GM19467 (cell line): Measurements from ENCODE around the gene CACFD1.

ENCODE experiments used
- ATAC-seq: cut with Tn5 transposase; IDR thresholded peaks from one replicate; pipeline ENCODE4 v1.9.1; 2021; ENCODE audit warnings: mild to moderate bottlenecking, moderate library complexity; ENCODE audit not compliant: unreplicated experiment

The CACFD1 gene

GRCh38 chr9:133459476-133460404, at the start of gene CACFD1:
Gene CACFD1, plus strand, starts transcription at chr9:133459978. Its CDS starts 89 bp downstream, at chr9:133460067.
- ATAC-seq: peak; percentile 69

DNA sequence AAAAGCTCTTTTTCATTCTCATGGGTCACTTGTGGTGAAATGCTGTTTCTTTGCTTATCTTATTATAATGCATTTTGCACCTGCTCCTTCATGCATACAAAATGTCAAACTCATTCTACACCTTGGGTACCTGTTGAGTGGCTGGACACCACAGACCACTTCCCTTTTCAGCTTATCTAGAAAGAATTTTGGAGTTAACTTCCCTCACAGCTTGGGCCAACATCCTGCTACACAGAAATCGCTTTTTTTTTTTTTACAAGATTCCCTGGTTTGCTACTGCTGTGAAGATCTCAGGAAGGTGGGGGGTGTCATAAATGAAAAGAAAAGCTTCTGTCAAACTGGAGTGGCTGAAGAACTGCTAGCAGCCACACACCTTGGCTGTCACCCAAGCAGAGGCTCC, 44.6 kb upstream of the CACFD1 start:
- ATAC-seq: no peak

DNA sequence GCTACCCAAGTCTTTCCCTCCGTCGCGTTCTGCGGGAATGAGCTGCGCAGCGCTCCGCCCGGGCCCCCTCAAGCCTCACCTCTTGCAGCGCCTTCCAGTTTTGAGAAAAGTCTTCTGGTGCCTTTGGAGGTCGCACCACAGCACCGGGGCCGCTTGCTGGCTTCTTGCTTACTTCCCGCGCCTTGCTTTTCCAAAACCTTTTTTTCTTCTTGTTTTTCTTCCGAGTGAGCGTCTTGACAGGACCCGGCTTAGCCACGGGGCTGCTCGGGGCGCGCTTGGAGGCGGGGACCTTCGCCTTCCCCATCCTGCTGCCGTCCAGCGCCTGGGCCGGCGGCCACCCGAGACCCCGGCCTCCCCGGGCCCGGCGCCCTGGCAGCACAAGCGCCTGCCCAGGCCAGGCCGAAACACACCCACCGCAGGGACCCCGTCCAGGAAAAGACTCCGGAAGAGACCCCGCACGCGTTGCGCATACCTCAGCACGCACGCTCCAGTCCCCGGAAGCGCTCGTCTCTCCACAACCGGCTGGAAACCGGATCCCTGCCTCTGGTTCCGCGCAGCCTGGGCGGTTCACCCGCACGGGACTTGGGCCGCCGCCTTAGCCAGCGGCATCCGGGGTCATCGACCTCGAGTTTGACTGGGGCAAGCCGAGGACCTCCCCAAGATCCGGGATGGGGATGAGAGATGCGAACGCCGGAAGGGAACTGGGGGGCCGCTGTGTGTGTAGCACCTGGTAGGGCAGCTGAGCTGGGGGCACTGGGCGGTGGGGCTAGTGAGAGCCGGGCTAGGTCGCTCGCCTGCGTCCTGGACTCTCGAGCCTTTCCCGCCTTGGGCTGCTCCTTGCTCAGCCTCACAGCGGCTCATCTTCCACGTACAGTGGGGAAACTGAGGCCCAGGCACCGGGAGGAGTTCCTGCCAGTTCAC, 42.0 kb upstream of the CACFD1 start, which contains the start of gene REXO4:
TSS of gene REXO4 (minus strand) at position 470 of the 921 bp plus-strand sequence. CDS start at position 304, 166 bp downstream.
- peak; percentile 73 for ATAC-seq

DNA sequence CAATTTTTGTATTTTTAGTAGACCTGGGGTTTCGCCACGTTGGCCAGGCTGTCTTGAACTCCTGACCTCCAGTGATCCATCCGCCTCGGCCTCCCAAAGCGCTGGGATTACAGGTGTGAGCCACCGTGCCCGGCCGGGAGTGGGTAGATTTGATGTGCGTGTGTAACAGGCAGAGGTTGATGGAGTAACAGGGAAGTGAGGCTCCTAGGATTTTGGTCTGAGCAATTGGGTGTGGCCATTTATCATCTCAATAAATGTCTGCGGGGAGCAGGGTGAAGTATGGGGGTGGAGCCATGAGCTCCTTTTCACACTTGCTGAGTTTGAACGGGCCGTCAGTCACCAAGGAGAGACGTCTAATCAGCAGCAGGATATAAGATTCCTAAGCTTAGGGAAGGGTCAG, 40.8 kb upstream of the CACFD1 start:
- ATAC-seq: no peak

GRCh38 chr9:133420392-133420827, 39.4 kb upstream of the CACFD1 start:
- no peak for ATAC-seq

DNA sequence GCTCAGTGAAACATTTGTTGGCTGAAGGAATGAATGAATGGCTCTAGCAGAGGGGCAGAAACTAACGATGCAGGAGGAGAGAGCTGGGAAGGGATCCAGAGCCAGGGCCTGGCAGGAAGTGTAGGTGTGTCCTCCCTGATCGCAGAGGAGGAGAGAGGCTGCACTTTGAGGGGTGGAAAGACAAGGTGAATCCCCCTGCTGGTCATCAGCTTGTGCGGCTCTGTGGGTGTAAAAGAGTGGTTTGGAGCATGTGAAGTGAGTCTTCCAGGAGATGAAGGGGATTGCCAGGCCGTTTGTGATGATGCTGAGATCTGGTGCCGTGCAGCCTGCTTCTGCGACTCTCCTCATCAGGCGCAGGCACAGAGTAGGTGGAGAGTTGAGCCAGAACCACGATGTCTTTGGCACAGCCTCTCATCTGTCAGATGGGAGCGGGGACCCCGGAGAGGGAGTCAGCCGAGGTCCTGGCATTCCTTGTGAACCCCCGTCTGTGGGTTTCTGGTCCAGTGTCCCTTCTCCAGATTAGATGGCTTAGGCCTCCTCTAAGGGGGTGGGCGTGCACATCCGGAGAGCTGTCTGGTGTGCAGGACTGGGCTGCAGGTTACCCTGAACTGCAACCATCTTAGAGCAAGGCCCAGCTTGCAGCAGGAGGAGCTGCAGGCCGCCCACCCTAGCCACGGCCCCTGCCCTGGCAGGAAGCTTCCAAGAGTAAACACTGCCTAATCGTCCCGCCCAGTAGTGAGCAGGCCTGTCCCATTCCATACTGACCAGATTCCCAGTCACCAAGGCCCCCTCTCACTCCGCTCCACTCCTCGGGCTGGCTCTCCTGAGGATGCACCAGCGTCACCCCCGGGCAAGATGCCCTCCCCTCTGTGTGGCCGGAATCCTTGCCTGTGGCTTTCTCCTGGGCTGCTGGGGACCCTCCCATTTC, 37.9 kb upstream of the CACFD1 start, which contains the start of gene ADAMTS13:
TSS of gene ADAMTS13 (plus strand) at position 753 of the 928 bp plus-strand sequence. CDS start at position 830, 77 bp downstream.
- no peak for ATAC-seq

DNA sequence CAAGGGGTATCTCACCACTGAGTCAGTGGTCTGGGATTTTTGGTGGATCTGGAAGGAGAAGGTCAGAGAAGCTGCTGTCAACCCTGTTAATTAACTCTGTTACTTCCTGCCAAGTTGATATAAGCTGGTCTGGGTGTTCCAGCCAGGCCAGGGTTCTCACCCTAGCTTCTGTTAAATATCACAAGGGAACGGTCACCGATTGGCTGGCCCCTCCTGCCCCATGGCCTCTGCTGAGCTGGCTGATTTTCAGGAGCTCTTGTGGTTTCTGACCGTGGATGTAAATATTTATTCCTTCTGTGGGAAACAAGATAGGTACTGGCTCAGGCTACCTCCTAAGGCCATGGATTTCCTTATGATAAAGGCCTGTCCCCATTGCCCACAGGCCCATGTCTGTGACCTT, 36.6 kb upstream of the CACFD1 start:
- no peak for ATAC-seq

GRCh38 chr9:133424187-133424586, 35.6 kb upstream of the CACFD1 start:
- ATAC-seq: no peak

- no peak for ATAC-seq
These were observed 34.6 kb upstream of the CACFD1 start for GRCh38 chr9:133425049-133425632.

- no peak for ATAC-seq
These were observed 33.8 kb upstream of the CACFD1 start for GRCh38 chr9:133426011-133426410.

- no peak for ATAC-seq
These were observed 32.0 kb upstream of the CACFD1 start for GRCh38 chr9:133427658-133428348.

DNA sequence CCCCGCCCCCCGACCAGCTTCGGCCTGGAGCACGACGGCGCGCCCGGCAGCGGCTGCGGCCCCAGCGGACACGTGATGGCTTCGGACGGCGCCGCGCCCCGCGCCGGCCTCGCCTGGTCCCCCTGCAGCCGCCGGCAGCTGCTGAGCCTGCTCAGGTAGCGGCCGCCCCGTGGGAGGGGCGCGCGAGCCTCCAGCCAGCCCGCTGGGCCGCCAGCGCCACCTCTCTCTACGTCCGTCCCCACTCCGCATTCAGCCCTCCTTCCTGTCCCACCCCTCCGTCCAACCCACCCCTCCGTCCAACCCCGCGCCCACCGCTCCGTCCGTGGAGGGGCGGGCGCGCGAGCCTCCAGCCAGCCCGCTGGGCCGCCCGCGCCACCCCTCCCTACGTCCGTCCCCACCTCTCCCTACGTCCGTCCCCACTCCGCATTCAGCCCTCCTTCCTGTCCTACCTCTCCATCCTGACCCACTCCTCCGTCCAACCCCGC, 31.1 kb upstream of the CACFD1 start:
- ATAC-seq: no peak

- ATAC-seq: no peak
These were observed 30.6 kb upstream of the CACFD1 start for GRCh38 chr9:133429214-133429613.

DNA sequence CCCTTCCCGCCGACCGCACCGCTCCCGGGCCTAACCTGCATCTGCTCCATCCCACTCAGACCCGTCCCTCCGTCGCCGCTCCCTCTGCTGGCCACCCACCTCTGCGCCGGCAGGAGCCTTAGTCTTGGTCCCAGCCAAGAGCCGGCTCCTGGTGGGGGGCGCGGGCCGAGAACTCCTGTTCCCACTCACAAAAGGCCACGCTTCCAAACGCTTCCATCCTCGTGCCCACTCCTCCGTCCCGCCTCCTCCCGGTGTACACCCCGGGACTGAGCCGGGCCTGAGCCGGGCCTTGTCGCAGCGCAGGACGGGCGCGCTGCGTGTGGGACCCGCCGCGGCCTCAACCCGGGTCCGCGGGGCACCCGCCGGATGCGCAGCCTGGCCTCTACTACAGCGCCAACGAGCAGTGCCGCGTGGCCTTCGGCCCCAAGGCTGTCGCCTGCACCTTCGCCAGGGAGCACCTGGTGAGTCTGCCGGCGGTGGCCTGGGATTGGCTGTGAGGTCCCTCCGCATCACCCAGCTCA, 30.1 kb upstream of the CACFD1 start:
- no peak for ATAC-seq

GRCh38 chr9:133430244-133430643, 29.5 kb upstream of the CACFD1 start:
- no peak for ATAC-seq

- ATAC-seq: no peak
These were observed 26.4 kb upstream of the CACFD1 start for GRCh38 chr9:133433351-133433843.

DNA sequence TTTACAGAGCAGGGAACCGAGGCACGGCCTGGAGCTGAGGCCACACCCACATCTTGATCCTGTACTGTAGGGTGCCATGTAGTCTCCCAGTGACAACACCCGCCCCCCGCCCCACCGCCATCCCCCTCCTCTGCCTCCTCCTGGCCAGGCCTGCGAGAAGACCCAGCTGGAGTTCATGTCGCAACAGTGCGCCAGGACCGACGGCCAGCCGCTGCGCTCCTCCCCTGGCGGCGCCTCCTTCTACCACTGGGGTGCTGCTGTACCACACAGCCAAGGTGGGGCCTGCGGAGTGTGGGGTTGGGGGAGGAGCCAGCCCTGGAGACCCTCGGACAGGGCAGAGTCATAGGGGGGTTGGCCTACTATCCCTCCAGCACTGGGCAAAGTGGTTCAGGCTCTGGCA, 23.1 kb upstream of the CACFD1 start:
- no peak for ATAC-seq

- ATAC-seq: no peak
These were observed 21.8 kb upstream of the CACFD1 start for GRCh38 chr9:133437753-133438531.
